Measurements from ENCODE around the gene ZNF346. TPM values are rescaled to one million over a fixed set of nuclear protein-coding genes. Genes with fewer than 3 reads are reported as not detected.
"Not testable (repeated sequence)": the region's sequence is repeated elsewhere in the genome, so short reads cannot be mapped to it uniquely, and the experiment has no call there.

The ZNF346 gene
- total RNA-seq, result 27.1 TPM

GRCh38 chr5:177022386-177023302 lies at the start of gene ZNF346:
ZNF346 (plus strand) TSS chr5:177022696; CDS start chr5:177022739, 43 bp downstream.
- peak; percentile 97 for ATAC-seq
- intact Hi-C loops (cut with DNase I), result no loop called here

GRCh38 chr5:176979669-176980068 lies 42.8 kb upstream of the ZNF346 start:
- no peak for ATAC-seq
- intact Hi-C loops (cut with DNase I), result no loop called here
- no peak for DNase-seq (ENCODE audit: low spot score)

More at GRCh38 chr5:177022386-177023302, at the start of gene ZNF346:
- DNase-seq (ENCODE audit: low spot score), result peak; percentile 96

GRCh38 chr5:176980818-176981217 lies 41.7 kb upstream of the ZNF346 start:
- intact Hi-C loops (cut with DNase I), result no loop called here
- ATAC-seq, result no peak
- no peak for DNase-seq (ENCODE audit: low spot score)

GRCh38 chr5:176983112-176983511 lies 39.4 kb upstream of the ZNF346 start:
- intact Hi-C loops (cut with DNase I); ATAC-seq; DNase-seq (ENCODE audit: low spot score): not testable (repeated sequence)

- intact Hi-C loops (cut with DNase I); ATAC-seq; DNase-seq (ENCODE audit: low spot score): not testable (repeated sequence)
These were observed 38.9 kb upstream of the ZNF346 start for GRCh38 chr5:176983593-176983992.

GRCh38 chr5:176984176-176984575 lies 38.3 kb upstream of the ZNF346 start:
- ATAC-seq; DNase-seq (ENCODE audit: low spot score): not testable (repeated sequence)

GRCh38 chr5:176985516-176985915 lies 37.0 kb upstream of the ZNF346 start:
- DNase-seq (ENCODE audit: low spot score), result no peak
- ATAC-seq, result no peak
- intact Hi-C loops (cut with DNase I), result no loop called here

More at GRCh38 chr5:176984176-176984575, 38.3 kb upstream of the ZNF346 start:
- intact Hi-C loops (cut with DNase I), result not testable (repeated sequence)

- no peak for ATAC-seq
- no peak for DNase-seq (ENCODE audit: low spot score)
- intact Hi-C loops (cut with DNase I), result no loop called here
These were observed 36.2 kb upstream of the ZNF346 start for GRCh38 chr5:176986280-176986679.

- intact Hi-C loops (cut with DNase I), result no loop called here
- DNase-seq (ENCODE audit: low spot score), result no peak
- ATAC-seq, result no peak
These were observed 34.9 kb upstream of the ZNF346 start for GRCh38 chr5:176987583-176987982.

- ATAC-seq; DNase-seq (ENCODE audit: low spot score); intact Hi-C loops (cut with DNase I): not testable (repeated sequence)
These were observed 29.4 kb upstream of the ZNF346 start for GRCh38 chr5:176993081-176993480.

- ATAC-seq, result no peak
- DNase-seq (ENCODE audit: low spot score), result no peak
These were observed 27.9 kb upstream of the ZNF346 start for GRCh38 chr5:176994460-176995121.

GRCh38 chr5:176995122-176995490 lies 27.4 kb upstream of the ZNF346 start:
- DNase-seq (ENCODE audit: low spot score) (no peak), ATAC-seq (no peak)
- intact Hi-C loops (cut with DNase I), result no loop called here

More at GRCh38 chr5:176994460-176995121, 27.9 kb upstream of the ZNF346 start:
- intact Hi-C loops (cut with DNase I), result no loop called here

GRCh38 chr5:176995896-176996767 lies 26.4 kb upstream of the ZNF346 start:
- DNase-seq (ENCODE audit: low spot score) (no peak), ATAC-seq (no peak)
- intact Hi-C loops (cut with DNase I), result no loop called here

GRCh38 chr5:176996780-176997179 lies 25.7 kb upstream of the ZNF346 start:
- no peak for ATAC-seq
- intact Hi-C loops (cut with DNase I), result no loop called here
- DNase-seq (ENCODE audit: low spot score), result no peak

GRCh38 chr5:176998828-176999227 lies 23.7 kb upstream of the ZNF346 start:
- intact Hi-C loops (cut with DNase I), result no loop called here
- DNase-seq (ENCODE audit: low spot score) (no peak), ATAC-seq (no peak)

GRCh38 chr5:176999526-176999925 lies 23.0 kb upstream of the ZNF346 start:
- DNase-seq (ENCODE audit: low spot score); intact Hi-C loops (cut with DNase I); ATAC-seq: not testable (repeated sequence)

GRCh38 chr5:177003649-177004048 lies 18.8 kb upstream of the ZNF346 start:
- ATAC-seq (no peak), DNase-seq (ENCODE audit: low spot score) (no peak)
- intact Hi-C loops (cut with DNase I), result no loop called here

- ATAC-seq, result no peak
These were observed 17.5 kb upstream of the ZNF346 start for GRCh38 chr5:177004961-177005360.

More at GRCh38 chr5:177004961-177005360, 17.5 kb upstream of the ZNF346 start:
- no peak for DNase-seq (ENCODE audit: low spot score)
- intact Hi-C loops (cut with DNase I), result no loop called here
